Measurements from ENCODE around the gene CTSZ.

Gene CTSZ

GRCh38 chr20:59047938-59048680 is 41.1 kb upstream of the CTSZ start:
- peak; percentile 18 for DNase-seq
- in situ Hi-C loops (cut with HindIII; ENCODE audit: low pct_ligation_motif_present, low sequenced_read_pairs), result no loop called here
- no peak for TF ChIP-seq CTCF (IDR thresholded peaks at IDR 0.05; ENCODE audit: low read depth, low read length, missing control alignments)
- H3K27ac ChIP-seq, result no peak overlapping the region
- H3K27me3 ChIP-seq (replicated peaks), result peaks cover 5% of the 10 kb centered on the region
- no peaks in the 10 kb centered on the region for H3K36me3 ChIP-seq (replicated peaks)
- no peak overlapping the region for H3K4me3 ChIP-seq (ENCODE audit: low read depth, low read length)

GRCh38 chr20:59046862-59047261 is 39.8 kb upstream of the CTSZ start:
- Histone ChIP-seq H3K27ac (no peak overlapping the region), H3K27me3 (replicated peaks) (peaks cover 4% of the 10 kb centered on the region), H3K4me3 (ENCODE audit: low read depth, low read length) (no peak overlapping the region), H3K36me3 (replicated peaks) (no peaks in the 10 kb centered on the region)
- in situ Hi-C loops (cut with HindIII; ENCODE audit: low pct_ligation_motif_present, low sequenced_read_pairs), result no loop called here
- TF ChIP-seq CTCF (IDR thresholded peaks at IDR 0.05; ENCODE audit: low read depth, low read length, missing control alignments), result no peak
- DNase-seq, result no peak

GRCh38 chr20:59044796-59045195 is 37.7 kb upstream of the CTSZ start:
- Histone ChIP-seq H3K36me3 (replicated peaks) (no peaks in the 10 kb centered on the region), H3K27ac (no peak overlapping the region), H3K27me3 (replicated peaks) (no peaks in the 10 kb centered on the region), H3K4me3 (ENCODE audit: low read depth, low read length) (no peak overlapping the region)
- no peak for TF ChIP-seq CTCF (IDR thresholded peaks at IDR 0.05; ENCODE audit: low read depth, low read length, missing control alignments)
- DNase-seq, result no peak
- in situ Hi-C loops (cut with HindIII; ENCODE audit: low pct_ligation_motif_present, low sequenced_read_pairs), result no loop called here

GRCh38 chr20:59044295-59044694 is 37.2 kb upstream of the CTSZ start:
- no peaks in the 10 kb centered on the region for H3K27me3 ChIP-seq (replicated peaks)
- no peak for TF ChIP-seq CTCF (IDR thresholded peaks at IDR 0.05; ENCODE audit: low read depth, low read length, missing control alignments)
- H3K4me3 ChIP-seq (ENCODE audit: low read depth, low read length), result no peak overlapping the region
- DNase-seq, result no peak
- no peak overlapping the region for H3K27ac ChIP-seq
- H3K36me3 ChIP-seq (replicated peaks), result no peaks in the 10 kb centered on the region
- in situ Hi-C loops (cut with HindIII; ENCODE audit: low pct_ligation_motif_present, low sequenced_read_pairs), result no loop called here

- Histone ChIP-seq H3K27ac (no peak overlapping the region), H3K4me3 (ENCODE audit: low read depth, low read length) (no peak overlapping the region), H3K36me3 (replicated peaks) (no peaks in the 10 kb centered on the region), H3K27me3 (replicated peaks) (no peaks in the 10 kb centered on the region)
- in situ Hi-C loops (cut with HindIII; ENCODE audit: low pct_ligation_motif_present, low sequenced_read_pairs), result no loop called here
- no peak for DNase-seq
- no peak for TF ChIP-seq CTCF (IDR thresholded peaks at IDR 0.05; ENCODE audit: low read depth, low read length, missing control alignments)
Observed at GRCh38 chr20:59043698-59044097, 36.6 kb upstream of the CTSZ start.

Data from brain microvascular endothelial cell (primary cell).